SK-N-SH (cell line): ENCODE results near the gene C5orf58. TPM values are rescaled to one million over a fixed set of nuclear protein-coding genes. Genes with fewer than 3 reads are reported as not detected.

Experiments used
- CTCF ChIA-PET: fragments of 300-600, 350-600 bp; formaldehyde crosslinking; extraction: SDS; loops from one replicate; lab custom pipeline; 2021; lab: Yijun Ruan, JAX
- POLR2A ChIA-PET: fragments of 350-600 bp; sonication (Branson Sonifier 250); formaldehyde crosslinking; extraction: SDS; loops from one replicate; lab custom pipeline; 2020; ENCODE audit warnings: antibody characterized with exemption, inconsistent platforms; lab: Yijun Ruan, JAX
- DNase-seq: peaks from one replicate; pipeline ENCODE4 v3.0.0; 2012
- H2AFZ ChIP-seq: fragments of 200-600 bp; sonication (generic); 2 replicates; pipeline ENCODE4 v1.8.1; 2016; ENCODE audit warnings: antibody characterized with exemption, mild to moderate bottlenecking, low read depth
- H3F3A ChIP-seq: fragments of 200-600 bp; sonication (generic); replicated peaks from 2 replicates; pipeline ENCODE3; 2016; ENCODE audit warnings: antibody characterized with exemption, mild to moderate bottlenecking; ENCODE audit not compliant: insufficient read depth
- H3K27ac ChIP-seq, 2 experiments: fragments of 200-500 bp in 1 of 2; fragments of 200-600 bp in 1 of 2; sonication (Bioruptor generic) in 1 of 2; sonication (generic), shearing (Covaris generic) in 1 of 2; 2 replicates each; pipeline versions ENCODE4 v1.5.1 to v1.6.1; 2014 to 2016; ENCODE audit warnings: low read depth in 2 of 2, inconsistent platforms in 1 of 2, low read length in 1 of 2, mild to moderate bottlenecking in 1 of 2, mixed read lengths in 1 of 2
- H3K27me3 ChIP-seq: fragments of 200-600 bp; sonication (generic), shearing (Covaris generic); 2 replicates; pipeline ENCODE4 v1.6.1; 2016; ENCODE audit warnings: mixed run types; ENCODE audit not compliant: insufficient read depth
- H3K36me3 ChIP-seq, 2 experiments: fragments of 200-500 bp in 1 of 2; fragments of 200-600 bp in 1 of 2; sonication (Bioruptor generic) in 1 of 2; sonication (generic) in 1 of 2; replicated peaks in 1 of 2; 2 replicates each; pipeline versions ENCODE3 to v1.5.1; 2014 to 2016; ENCODE audit warnings: low read length in 1 of 2, mild to moderate bottlenecking in 1 of 2; ENCODE audit not compliant: insufficient read depth in 2 of 2, control insufficient read depth in 1 of 2
- H3K4me1 ChIP-seq, 2 experiments: fragments of 200-500 bp in 1 of 2; fragments of 200-600 bp in 1 of 2; sonication (Bioruptor generic) in 1 of 2; sonication (generic), shearing (Covaris generic) in 1 of 2; 2 replicates each; pipeline versions ENCODE4 v1.5.1 to v1.6.1; 2014 to 2016; ENCODE audit warnings: low read depth in 1 of 2, low read length in 1 of 2, mixed run types in 1 of 2; ENCODE audit not compliant: insufficient read depth in 2 of 2, control insufficient read depth in 1 of 2
- H3K4me2 ChIP-seq: fragments of 200-600 bp; sonication (generic), shearing (Covaris generic); 2 replicates; pipeline ENCODE4 v1.6.1; 2017; ENCODE audit warnings: mixed run types
- H3K4me3 ChIP-seq, 2 experiments: fragments of 200-500 bp in 1 of 2; fragments of 200-600 bp in 1 of 2; sonication (Bioruptor generic) in 1 of 2; sonication (generic), shearing (Covaris generic) in 1 of 2; 2 replicates each; pipeline versions ENCODE4 v1.5.1 to v1.8.1; 2014 to 2016; ENCODE audit warnings: low read depth in 2 of 2, inconsistent platforms in 1 of 2, low read length in 1 of 2, mild to moderate bottlenecking in 1 of 2, mixed read lengths in 1 of 2, moderate library complexity in 1 of 2
- H3K79me2 ChIP-seq: fragments of 200-600 bp; sonication (generic); 2 replicates; pipeline ENCODE4 v1.8.1; 2017; ENCODE audit warnings: mild to moderate bottlenecking; ENCODE audit not compliant: insufficient read depth
- H3K9ac ChIP-seq: fragments of 200-600 bp; sonication (generic); 2 replicates; pipeline ENCODE4 v1.6.1; 2017; ENCODE audit warnings: mixed run types
- H3K9me2 ChIP-seq: fragments of 200-600 bp; sonication (generic); 2 replicates; pipeline ENCODE4 v1.6.1; 2017; ENCODE audit warnings: mixed run types
- H3K9me3 ChIP-seq: fragments of 200-600 bp; sonication (generic); 2 replicates; pipeline ENCODE4 v1.6.1; 2017; ENCODE audit warnings: mixed run types, mild to moderate bottlenecking, moderate library complexity
- H4K20me1 ChIP-seq: fragments of 200-600 bp; sonication (generic); 2 replicates; pipeline ENCODE4 v1.6.1; 2017; ENCODE audit warnings: mild to moderate bottlenecking, mixed run types; ENCODE audit not compliant: insufficient read depth
- EZH2phosphoT487 ChIP-seq: fragments of 200-600 bp; sonication (generic); IDR thresholded peaks from 2 replicates; pipeline ENCODE4 v1.6.1; 2017; ENCODE audit warnings: low read depth, mixed run types, mild to moderate bottlenecking, antibody characterized with exemption, moderate library complexity, borderline replicate concordance
- FOXJ3 ChIP-seq: sonication (generic); formaldehyde crosslinking; IDR thresholded peaks from 2 replicates; pipeline ENCODE4 v1.5.1; 2020; ENCODE audit warnings: mild to moderate bottlenecking, missing genetic modification reagents
- FOXM1 ChIP-seq: IDR thresholded peaks from 2 replicates; pipeline ENCODE4 v1.4.0; 2012; ENCODE audit warnings: low read depth, mild to moderate bottlenecking
- GABPA ChIP-seq: IDR thresholded peaks from 2 replicates; pipeline ENCODE4 v1.4.0; 2012; ENCODE audit warnings: low read depth, mild to moderate bottlenecking
- JUND ChIP-seq: IDR thresholded peaks from 2 replicates; pipeline ENCODE4 v1.4.0; 2012
- MEF2A ChIP-seq: IDR thresholded peaks from 2 replicates; pipeline ENCODE4 v1.4.0; 2012; ENCODE audit warnings: low read depth, borderline replicate concordance
- NFIC ChIP-seq: IDR thresholded peaks from 2 replicates; pipeline ENCODE4 v1.4.0; 2012; ENCODE audit warnings: borderline replicate concordance
- RAD21 ChIP-seq: IDR thresholded peaks from 2 replicates; pipeline ENCODE4 v1.6.1; 2012; ENCODE audit warnings: mild to moderate bottlenecking, low read length
- RXRA ChIP-seq: IDR thresholded peaks from 2 replicates; pipeline ENCODE4 v1.4.0; 2012; ENCODE audit warnings: low read depth, mild to moderate bottlenecking, borderline replicate concordance
- SMC3 ChIP-seq: IDR thresholded peaks from 2 replicates; pipeline ENCODE4 v1.6.1; 2012; ENCODE audit warnings: low read depth, low read length, improper control_type of control experiment
- TEAD4 ChIP-seq: IDR thresholded peaks from 2 replicates; pipeline ENCODE4 v1.4.0; 2012; ENCODE audit warnings: mild to moderate bottlenecking, borderline replicate concordance; ENCODE audit not compliant: insufficient read depth
- USF2 ChIP-seq: fragments of 150-350 bp; IDR thresholded peaks from 2 replicates; pipeline ENCODE4 v1.6.1; 2017; ENCODE audit warnings: antibody characterized with exemption, low read length, low read depth, borderline replicate concordance
- YY1 ChIP-seq: IDR thresholded peaks from 2 replicates; pipeline ENCODE4 v1.4.0; 2012; ENCODE audit warnings: low read depth, mild to moderate bottlenecking
- WGBS: methylation state at CpG from one replicate; pipeline ENCODE4 v1.1.6; 2017; ENCODE audit warnings: low lambda C conversion rate; 5-methylcytosine and 5-hydroxymethylcytosine counted together
- polyA plus RNA-seq, 3 experiments: library from polyadenylated mRNA; depleted of rRNA; stranded (reverse); fragments of >200 nt; gene quantifications; 2 replicates each; pipeline ENCODE4 v1.2.3, GENCODE V29; 2012
- TF ChIP-seq, protein P1 (sequence below): IDR thresholded peaks from 2 replicates; pipeline ENCODE4 v1.4.0; 2012; ENCODE audit warnings: low read depth, borderline replicate concordance

C5orf58 gene
- polyA plus RNA-seq, 1 of the 3 experiments (the other 2 are of a cell fraction) = not detected

GRCh38 chr5:170289121-170289520 lies 56.3 kb downstream of the C5orf58 start:
- TF ChIP-seq EZH2phosphoT487 (no peak), MEF2A (no peak), NFIC (no peak), TEAD4 (no peak), RXRA (no peak)
- TF ChIP-seq, protein P1, sequence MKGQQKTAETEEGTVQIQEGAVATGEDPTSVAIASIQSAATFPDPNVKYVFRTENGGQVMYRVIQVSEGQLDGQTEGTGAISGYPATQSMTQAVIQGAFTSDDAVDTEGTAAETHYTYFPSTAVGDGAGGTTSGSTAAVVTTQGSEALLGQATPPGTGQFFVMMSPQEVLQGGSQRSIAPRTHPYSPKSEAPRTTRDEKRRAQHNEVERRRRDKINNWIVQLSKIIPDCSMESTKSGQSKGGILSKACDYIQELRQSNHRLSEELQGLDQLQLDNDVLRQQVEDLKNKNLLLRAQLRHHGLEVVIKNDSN = no peak
- TF ChIP-seq, all 33 proteins: peak for 0
- no peaks in the 10 kb centered on the region for H3K9me2 ChIP-seq
- no peaks in the 10 kb centered on the region for H3K4me1 ChIP-seq
- 25% methylated on average over 3 of the region's 3 CpGs for WGBS
- H3K27me3 ChIP-seq = 0 out of 2 replicates have a peak, but pooled peaks cover 6% of the 10 kb centered on the region
- no peak for DNase-seq
- no peak overlapping the region for H3K4me3 ChIP-seq
- H4K20me1 ChIP-seq = no peaks in the 10 kb centered on the region
- POLR2A ChIA-PET = no interaction called here
- H2AFZ ChIP-seq = no peak overlapping the region
- no peaks in the 10 kb centered on the region for H3K36me3 ChIP-seq
- 0 out of 2 replicates have a peak, but pooled peaks cover under 1% of the 10 kb centered on the region for H3K9me3 ChIP-seq
- no peak overlapping the region for H3K9ac ChIP-seq
- no peaks in the 10 kb centered on the region for H3K79me2 ChIP-seq
- H3K27ac ChIP-seq = no peak overlapping the region
- H3K4me2 ChIP-seq = no peak overlapping the region
- no peaks in the 10 kb centered on the region for H3F3A ChIP-seq
- CTCF ChIA-PET = no interaction called here

DNA sequence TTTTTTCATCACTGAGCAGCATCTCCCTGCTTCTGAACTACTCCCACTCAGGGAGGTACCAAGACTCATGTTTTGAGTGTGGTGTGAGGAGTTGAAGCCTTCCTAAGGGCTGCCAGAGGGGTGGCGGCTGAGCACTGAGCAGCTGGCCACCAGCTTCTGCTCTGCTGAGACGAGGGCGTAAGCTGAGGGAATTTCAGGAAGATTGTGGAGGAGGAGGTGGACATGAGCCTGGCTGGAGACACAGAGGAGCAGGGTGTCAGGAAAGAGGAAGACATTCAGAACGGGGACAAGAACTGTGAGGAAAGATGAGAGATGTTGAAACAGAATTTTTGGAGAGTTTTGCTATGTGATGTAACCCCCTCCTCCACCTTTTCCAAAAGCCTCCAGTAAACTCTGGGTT lies 57.0 kb downstream of the C5orf58 start:
- Histone ChIP-seq H3K4me1 (no peaks in the 10 kb centered on the region), H3K9ac (no peak overlapping the region), H3K36me3 (no peaks in the 10 kb centered on the region), H3F3A (no peaks in the 10 kb centered on the region), H4K20me1 (no peaks in the 10 kb centered on the region), H3K4me2 (no peak overlapping the region), H3K79me2 (no peaks in the 10 kb centered on the region), H3K4me3 (no peak overlapping the region), H3K27me3 (0 out of 2 replicates have a peak, but pooled peaks cover 6% of the 10 kb centered on the region), H2AFZ (no peak overlapping the region), H3K9me2 (no peaks in the 10 kb centered on the region), H3K9me3 (no peaks in the 10 kb centered on the region), H3K27ac (no peak overlapping the region)
- no peak for DNase-seq
- no peak for TF ChIP-seq USF2
- no peak for TF ChIP-seq FOXM1
- no peak for TF ChIP-seq FOXJ3 (CRISPR knock-in tag)
- no peak for TF ChIP-seq GABPA
- no peak for TF ChIP-seq JUND
- TF ChIP-seq RAD21 = no peak
- no peak for TF ChIP-seq SMC3
- TF ChIP-seq YY1 = no peak
- ChIA-PET CTCF (no interaction called here), POLR2A (no interaction called here)
- WGBS = 21% methylated on average over 4 of the region's 4 CpGs
